Left cardiac atrium (tissue), 4 donors: ENCODE results near the gene NPIPB5. TPM values are rescaled to one million over a fixed set of nuclear protein-coding genes. Genes with fewer than 3 reads are reported as not detected.
"Not testable (repeated sequence)": the region's sequence is repeated elsewhere in the genome, so short reads cannot be mapped to it uniquely, and the experiment has no call there.

ENCODE experiments used
- ATAC-seq, 2 donors: fragments of 200-7000 bp; cut with Tn5 transposase; one replicate each; pipeline ENCODE4 v1.9.1; 2020; ENCODE audit warnings: mild to moderate bottlenecking in 2 of 2, moderate library complexity in 2 of 2
- DNase-seq: peaks from one replicate; pipeline ENCODE4 v3.0.0-alpha.2; 2020
- intact Hi-C, 2 donors: fragments of 100-400 bp; cut with DNase I; formaldehyde crosslinking; loops; one replicate each; pipeline versions ENCODE4 v1.14.1 to v1.15.1; 2022 to 2023
- long read RNA-seq: library from polyadenylated mRNA; unstranded; transcript quantifications from one replicate; pipeline ENCODE4 v2.0.0, GENCODE V29; 2021
- total RNA-seq, 2 donors: library from RNA; stranded (reverse); fragmentation: NEBNext Ultra II Directional; extraction: Animal tissue kit (Norgen Biotek cat#: 25700); gene quantifications; one replicate each; pipeline ENCODE4 v1.2.1, GENCODE V29; 2021
- donor health status: DM: no; HTN: yes; CAD: no.
- donor health status: DM: no; HTN: yes; CAD: no; lungs with severe emphysema.
- donor health status: DM: yes; HTN: yes; CAD: no.
- donor health status: Dilated cardiomyopathy.

NPIPB5 gene
- 10 to 100 TPM; 57.9 to 82.0 TPM for total RNA-seq
- long read RNA-seq: 0 reads

DNA sequence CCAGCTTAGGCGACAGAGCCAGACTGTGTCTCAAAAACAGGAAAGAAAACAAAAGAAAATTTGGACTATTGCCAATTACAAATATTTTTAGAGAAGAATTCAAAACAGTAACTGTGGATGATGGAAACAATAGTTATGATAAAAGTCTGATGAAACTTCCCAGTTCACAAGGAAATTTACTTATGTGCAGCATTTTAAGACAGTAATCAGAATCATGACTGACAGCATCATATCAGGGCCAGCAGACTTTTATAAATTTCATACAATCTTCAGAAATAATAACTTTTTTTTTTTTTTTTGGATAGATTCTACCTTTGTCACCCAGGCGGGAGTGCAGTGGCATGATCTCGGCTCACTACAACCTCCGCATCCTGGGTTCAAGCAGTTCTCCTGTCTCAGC lies at the start of gene NPIPB5:
TSS of gene NPIPB5 (plus strand) at position 301 of the 400 bp plus-strand sequence. CDS start 2,911 bp downstream, outside the sequence.
- DNase-seq, ATAC-seq, intact Hi-C loops: not testable (repeated sequence)

DNA sequence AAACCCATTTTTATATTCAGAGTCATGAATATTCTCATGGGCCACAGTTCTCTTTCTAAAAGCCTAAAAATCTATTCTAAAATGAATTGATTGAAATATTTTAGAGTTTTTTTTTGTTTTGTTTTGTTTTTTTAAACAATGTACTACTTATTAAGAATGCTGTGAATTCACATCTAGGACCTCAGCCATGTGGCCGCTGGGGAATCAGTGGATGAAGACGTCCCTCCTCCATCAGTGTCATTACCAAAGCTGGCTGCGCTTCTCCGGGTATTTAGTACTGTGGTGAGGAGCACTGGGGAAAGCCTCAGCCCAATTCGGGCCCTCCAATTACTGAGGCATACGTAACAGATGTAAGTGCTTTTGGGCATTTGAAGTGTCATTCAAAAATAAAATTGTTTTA lies 41.8 kb upstream of the NPIPB5 start:
- ATAC-seq, intact Hi-C loops, DNase-seq: not testable (repeated sequence)

DNA sequence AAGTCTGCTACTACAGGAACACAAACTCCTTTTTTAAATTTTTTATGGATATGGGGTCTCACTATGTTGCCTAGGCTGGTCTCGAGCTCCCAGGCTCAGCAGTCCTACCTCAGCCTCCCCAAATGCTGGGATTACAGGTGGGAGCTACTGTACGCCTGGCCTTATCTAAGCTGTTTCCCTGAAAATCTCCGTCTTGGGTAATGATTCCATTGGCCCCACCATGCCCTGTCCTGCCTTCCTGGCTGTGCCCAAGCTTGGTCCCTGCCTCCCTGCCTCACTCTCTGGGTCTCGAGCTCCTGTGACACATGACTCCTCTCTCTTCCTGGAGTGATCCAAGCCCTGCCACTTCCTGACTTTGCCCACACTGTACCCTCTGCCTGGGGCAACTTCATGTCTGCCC lies 27.3 kb downstream of the NPIPB5 start:
- DNase-seq, ATAC-seq, intact Hi-C loops: not testable (repeated sequence)

DNA sequence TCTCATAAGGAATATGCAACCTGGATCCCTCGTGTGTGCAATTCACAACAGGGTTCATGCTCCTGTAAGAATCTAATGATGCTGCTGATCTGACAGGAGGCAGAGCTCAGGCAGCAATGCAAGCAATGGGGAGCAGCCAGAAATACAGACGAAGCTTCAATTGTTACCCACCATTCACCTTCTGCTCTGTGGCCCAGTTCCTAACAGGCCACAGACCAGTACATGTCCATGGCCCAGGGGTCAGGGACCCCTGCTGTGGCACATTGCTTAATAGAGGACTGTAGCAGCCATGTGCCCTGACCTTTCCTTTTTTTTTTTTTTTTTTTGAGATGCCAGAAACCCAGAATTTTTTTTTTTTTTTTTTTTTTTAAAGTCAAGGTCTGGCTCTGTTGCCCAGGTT lies 34.1 kb downstream of the NPIPB5 start:
- DNase-seq, intact Hi-C loops, ATAC-seq: not testable (repeated sequence)

DNA sequence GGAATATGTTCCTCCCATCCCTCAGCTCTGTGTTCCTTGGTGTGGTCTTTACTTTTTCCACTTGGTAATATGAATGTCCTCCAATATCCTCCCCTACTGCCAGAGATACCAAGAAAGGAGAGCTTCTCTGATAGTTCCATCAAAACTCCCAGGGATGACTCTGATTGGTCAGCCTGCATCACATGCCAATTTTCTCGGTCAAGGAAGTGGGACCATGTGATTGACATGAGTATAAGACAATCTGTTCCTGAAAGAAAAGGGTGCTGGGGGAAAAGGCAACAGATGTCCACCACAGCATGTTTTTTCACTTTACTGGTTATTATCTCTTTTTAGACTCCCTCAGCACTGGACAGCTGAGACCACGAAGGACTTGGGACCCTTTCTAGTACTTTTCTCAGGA lies 35.9 kb downstream of the NPIPB5 start:
- ATAC-seq, DNase-seq, intact Hi-C loops: not testable (repeated sequence)

DNA sequence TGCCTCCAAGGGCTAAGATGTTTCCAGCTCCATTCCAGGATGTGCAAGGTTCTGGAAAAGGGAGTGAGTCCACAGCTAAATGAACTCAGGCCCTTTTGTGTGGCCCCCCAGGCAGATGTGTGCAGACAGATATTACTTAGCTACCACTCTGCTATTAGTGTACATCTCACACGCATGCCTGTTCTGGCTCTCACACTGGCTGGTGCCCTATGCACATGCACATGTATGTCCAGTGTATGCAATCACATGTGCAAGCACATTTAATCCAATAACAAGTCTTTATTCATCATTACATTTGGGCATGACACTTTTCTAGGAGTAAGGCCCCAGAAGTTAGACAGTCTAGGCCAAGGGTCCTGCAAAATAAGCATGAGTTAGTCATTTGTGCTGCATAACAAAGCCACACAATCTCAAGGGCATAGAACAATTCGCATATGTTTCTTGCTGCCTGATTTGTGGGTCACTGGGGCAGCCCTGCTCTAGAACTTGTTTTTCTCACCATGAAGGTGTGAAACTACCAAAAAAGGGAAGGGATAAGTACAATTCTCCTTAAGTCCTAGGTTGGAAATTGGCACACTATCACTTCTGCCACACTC lies 36.6 kb downstream of the NPIPB5 start:
- DNase-seq, intact Hi-C loops, ATAC-seq: not testable (repeated sequence)

DNA sequence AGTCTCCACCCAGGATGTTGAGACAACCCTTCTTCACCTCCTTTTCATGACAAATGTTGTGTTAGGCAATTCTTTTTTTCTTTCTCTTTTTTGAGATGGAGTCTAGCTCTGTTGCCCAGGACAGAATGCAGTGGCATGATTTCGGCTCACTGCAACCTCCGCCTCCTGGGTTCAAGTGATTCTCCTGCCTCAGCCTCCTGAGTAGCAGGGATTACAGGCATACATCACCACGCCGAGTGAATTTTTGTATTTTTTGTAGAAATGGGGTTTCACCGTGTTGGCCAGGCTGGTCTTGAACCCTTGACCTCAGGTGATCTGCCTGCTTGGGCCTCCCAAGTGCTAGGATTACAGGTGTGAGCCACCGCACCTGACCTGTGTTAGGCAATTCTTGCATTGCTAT lies 39.2 kb downstream of the NPIPB5 start:
- DNase-seq, intact Hi-C loops, ATAC-seq: not testable (repeated sequence)

DNA sequence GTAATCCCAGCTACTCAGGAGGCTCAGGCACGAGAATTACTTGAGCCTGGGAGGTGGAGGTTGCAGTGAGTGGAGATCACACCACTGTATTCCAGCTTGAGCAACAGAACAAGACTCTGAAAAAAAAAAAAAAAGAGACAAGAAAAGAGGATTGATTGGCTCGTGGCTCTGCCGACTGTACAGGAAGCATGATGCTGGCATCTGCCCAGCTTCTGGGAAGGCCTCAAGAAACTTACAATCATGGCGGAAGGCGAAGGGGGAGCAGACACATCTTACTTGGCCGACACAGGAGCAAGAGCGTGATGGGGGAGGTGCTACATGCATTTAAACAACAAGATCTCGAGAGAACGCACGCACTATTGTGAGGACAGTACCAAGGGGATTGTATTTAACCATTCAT lies 40.5 kb downstream of the NPIPB5 start:
- intact Hi-C loops, ATAC-seq, DNase-seq: not testable (repeated sequence)

DNA sequence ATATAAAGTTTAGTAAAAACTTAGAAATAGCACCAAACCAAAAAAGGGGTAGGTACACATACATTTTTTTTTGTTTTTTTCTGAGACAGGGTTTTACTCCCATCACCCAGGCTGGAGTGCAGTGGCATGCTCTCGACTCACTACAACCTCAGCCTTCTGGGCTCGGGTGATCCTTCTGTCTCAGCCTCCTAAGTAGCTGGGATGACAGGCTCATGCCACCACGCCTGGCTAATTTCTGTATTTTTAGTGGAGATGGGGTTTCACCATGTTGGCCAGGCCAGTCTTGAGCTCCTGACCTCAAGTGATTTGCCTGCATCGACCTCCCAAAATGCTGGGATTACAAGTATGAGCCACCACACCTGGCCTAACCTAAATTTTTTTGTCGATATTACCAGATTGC lies 41.0 kb downstream of the NPIPB5 start:
- intact Hi-C loops, ATAC-seq, DNase-seq: not testable (repeated sequence)

DNA sequence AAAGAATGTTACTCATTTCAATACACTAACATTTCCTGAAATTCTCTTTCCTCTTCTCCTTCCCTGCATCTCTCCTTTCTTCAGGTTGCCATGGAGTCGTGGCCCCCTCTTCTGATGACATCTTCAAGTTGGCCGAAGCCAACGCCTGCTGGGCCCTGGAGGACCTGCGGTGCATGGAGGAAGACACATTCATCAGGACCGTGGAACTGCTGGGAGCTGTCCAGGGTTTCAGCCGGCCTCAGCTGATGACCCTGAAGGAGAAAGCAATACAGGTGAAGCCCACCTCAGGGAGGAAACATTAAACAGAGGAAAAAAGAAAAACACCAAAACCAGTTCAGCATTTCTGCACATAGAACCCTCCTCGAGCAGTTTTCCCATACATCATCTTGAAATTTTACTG lies 46.1 kb downstream of the NPIPB5 start:
- ATAC-seq, intact Hi-C loops, DNase-seq: not testable (repeated sequence)

Other genes with a start within 250 kb of the NPIPB5 start
- gene POLR3E, start 213.5 kb upstream of the NPIPB5 start, total RNA-seq: 10 to 100 TPM; 27.2 to 33.6 TPM
- 10 to 100 TPM in 1 of 2 donors, 1 to 10 TPM in 1; 9.5 to 17.9 TPM for gene CDR2, start 136.3 kb upstream of the NPIPB5 start, total RNA-seq